Cardiac muscle cell (in vitro differentiated cells and primary cell): Measurements from ENCODE around the gene ZNF609. TPM values are rescaled to one million over a fixed set of nuclear protein-coding genes. Genes with fewer than 3 reads are reported as not detected.

Source experiments
- DNase-seq, 2 donors: peaks; one replicate each; pipeline versions ENCODE4 v3.0.0 to v3.0.0-alpha.2; 2010 to 2017; ENCODE audit warnings: low read depth in 1 of 2, low spot score in 1 of 2
- H3K27ac ChIP-seq: fragments of 200-600 bp; sonication (generic); 2 replicates; pipeline ENCODE4 v1.5.1; 2016
- H3K27me3 ChIP-seq: fragments of 200-600 bp; sonication (generic); 2 replicates; pipeline ENCODE4 v1.6.0; 2016; ENCODE audit warnings: control low read depth
- H3K36me3 ChIP-seq: fragments of 200-600 bp; sonication (generic); 2 replicates; pipeline ENCODE4 v1.5.1; 2016; ENCODE audit warnings: control low read depth
- H3K4me1 ChIP-seq: fragments of 200-600 bp; sonication (generic); 2 replicates; pipeline ENCODE4 v1.8.1; 2017; ENCODE audit warnings: low read depth, mild to moderate bottlenecking, mixed run types
- H3K4me3 ChIP-seq: fragments of 200-600 bp; sonication (generic); 2 replicates; pipeline ENCODE4 v1.5.1; 2016; ENCODE audit warnings: mild to moderate bottlenecking
- H3K9me3 ChIP-seq: fragments of 200-600 bp; sonication (generic); 2 replicates; pipeline ENCODE4 v1.5.1; 2017; ENCODE audit warnings: low read depth, mild to moderate bottlenecking, control low read depth
- CTCF ChIP-seq: IDR thresholded peaks from 2 replicates; pipeline ENCODE4 v1.5.1; 2012; ENCODE audit warnings: low read depth, mild to moderate bottlenecking, low read length
- polyA plus RNA-seq: library from polyadenylated mRNA; unstranded; fragments of >200 nt; fragmentation: Nextera tagmentation; extraction: Ambion mirVana; gene quantifications from 2 replicates; pipeline ENCODE4 v1.2.1, GENCODE V29; 2016
- total RNA-seq: library from RNA; depleted of rRNA; stranded (reverse); fragments of >200 nt; gene quantifications from 2 replicates; pipeline ENCODE4 v1.2.3, GENCODE V29; 2016

The ZNF609 gene
- total and polyA plus RNA-seq, 2 experiments from 2014 or later = 25.6 to 41.4 TPM

GRCh38 chr15:64466408-64467141 lies 6.2 kb downstream of the ZNF609 start:
- Histone ChIP-seq H3K36me3 (no peaks in the 10 kb centered on the region), H3K4me1 (peaks cover 42% of the 10 kb centered on the region), H3K9me3 (no peaks in the 10 kb centered on the region), H3K27me3 (no peaks in the 10 kb centered on the region), H3K27ac (peak overlapping the region; percentile 5), H3K4me3 (no peak overlapping the region)
- DNase-seq = peak in 1 of 2 donors; percentile 14
- TF ChIP-seq CTCF = no peak

GRCh38 chr15:64472161-64472560 lies 11.8 kb downstream of the ZNF609 start:
- no peak for DNase-seq
- no peak for TF ChIP-seq CTCF

GRCh38 chr15:64474846-64475245 lies 14.5 kb downstream of the ZNF609 start:
- no peaks in the 10 kb centered on the region for H3K27me3 ChIP-seq
- no peak for DNase-seq
- no peaks in the 10 kb centered on the region for H3K9me3 ChIP-seq
- no peak for TF ChIP-seq CTCF
- H3K4me1 ChIP-seq = peaks cover 5% of the 10 kb centered on the region
- no peak overlapping the region for H3K4me3 ChIP-seq
- H3K27ac ChIP-seq = no peak overlapping the region
- H3K36me3 ChIP-seq = peaks cover 2% of the 10 kb centered on the region

More at GRCh38 chr15:64472161-64472560, 11.8 kb downstream of the ZNF609 start:
- no peak overlapping the region for H3K27ac ChIP-seq
- H3K4me1 ChIP-seq = peaks cover 7% of the 10 kb centered on the region
- H3K9me3 ChIP-seq = no peaks in the 10 kb centered on the region
- H3K27me3 ChIP-seq = no peaks in the 10 kb centered on the region
- peaks cover 2% of the 10 kb centered on the region for H3K36me3 ChIP-seq
- no peak overlapping the region for H3K4me3 ChIP-seq

GRCh38 chr15:64476550-64476949 lies 16.2 kb downstream of the ZNF609 start:
- no peaks in the 10 kb centered on the region for H3K27me3 ChIP-seq
- TF ChIP-seq CTCF = no peak
- no peaks in the 10 kb centered on the region for H3K9me3 ChIP-seq
- no peak for DNase-seq
- H3K36me3 ChIP-seq = peaks cover 2% of the 10 kb centered on the region
- peaks cover 5% of the 10 kb centered on the region for H3K4me1 ChIP-seq
- peak overlapping the region; percentile 38 for H3K27ac ChIP-seq
- no peak overlapping the region for H3K4me3 ChIP-seq

GRCh38 chr15:64478863-64479262 lies 18.5 kb downstream of the ZNF609 start:
- no peak for TF ChIP-seq CTCF

More at GRCh38 chr15:64478863-64479262, 18.5 kb downstream of the ZNF609 start:
- peak in 1 of 2 donors; percentile 52 for DNase-seq
- no peaks in the 10 kb centered on the region for H3K9me3 ChIP-seq
- peaks cover 2% of the 10 kb centered on the region for H3K36me3 ChIP-seq
- H3K4me3 ChIP-seq = no peak overlapping the region
- peaks cover 5% of the 10 kb centered on the region for H3K4me1 ChIP-seq
- H3K27me3 ChIP-seq = no peaks in the 10 kb centered on the region
- H3K27ac ChIP-seq = peak overlapping the region; percentile 2
